Measurements from ENCODE around the gene FALEC.
A peak's percentile ranks its signal among the peaks of the same experiment; 100 is the strongest.

- TF ChIP-seq CTCF (conservative IDR thresholded peaks at IDR 0.05; ENCODE audit: low read depth, low read length), result peak; percentile 34
- no peak for TF ChIP-seq EZH2 (IDR thresholded peaks at IDR 0.05; ENCODE audit: borderline replicate concordance, low read depth, low read length, poor library complexity, severe bottlenecking)
Observed at GRCh38 chr1:150484861-150485260, 30.7 kb upstream of the FALEC start.
